ENCODE data around the gene C6orf52. TPM values are rescaled to one million over a fixed set of nuclear protein-coding genes. Genes with fewer than 3 reads are reported as not detected.
"Not testable (repeated sequence)": the region's sequence is repeated elsewhere in the genome, so short reads cannot be mapped to it uniquely, and the experiment has no call there.

C6orf52 gene
- total RNA-seq, 1 experiment from 2014 or later, result 3.9 TPM

- Histone ChIP-seq H3K4me2 (ENCODE audit: low read length) (no peak overlapping the region), H3K27me3 (ENCODE audit: insufficient read depth, low read length) (no peaks in the 10 kb centered on the region; the same call in 1 of the 2 replicates), H3K79me2 (ENCODE audit: insufficient read depth, low read length) (no peaks in the 10 kb centered on the region), H3K27ac (ENCODE audit: low read depth, low read length) (no peak overlapping the region), H3K36me3 (ENCODE audit: control insufficient read depth in 1 of 2, insufficient read depth in 2 of 2, low read length in 2 of 2) (no peaks in the 10 kb centered on the region), H3K9me2 (ENCODE audit: insufficient read depth) (no peaks in the 10 kb centered on the region), H2AFZ (ENCODE audit: low read depth, low read length, poor library complexity, severe bottlenecking) (no peak overlapping the region), H3K4me3 (replicated peaks in 1 of 2; ENCODE audit: low read depth in 1 of 2, low read length in 2 of 2) (no peak overlapping the region), H3K9me3 (ENCODE audit: control insufficient read depth in 1 of 2, insufficient read depth in 1 of 2, low read depth in 1 of 2, low read length in 2 of 2) (no peaks in the 10 kb centered on the region), H3K9ac (ENCODE audit: low read length) (no peak overlapping the region), H3K4me1 (ENCODE audit: control insufficient read depth in 1 of 2, insufficient read depth in 2 of 2, low read length in 2 of 2) (no peaks in the 10 kb centered on the region), H4K20me1 (ENCODE audit: insufficient read depth) (no peaks in the 10 kb centered on the region)
- no peak for DNase-seq (ENCODE audit: low read depth, low spot score)
- ChIA-PET POLR2A (no interaction called here), RAD21 (ENCODE audit: low non-redundant PET in 1 of 2, low total read pairs in 2 of 2, uncharacterized antibody in 2 of 2, unreplicated experiment in 2 of 2) (no interaction called here), CTCF (no interaction called here)
- intact Hi-C loops (cut with micrococcal nuclease), result no loop called here
- no peak for TF ChIP-seq SIN3A (IDR thresholded peaks at IDR 0.05; ENCODE audit: low read depth)
- no peak for TF ChIP-seq POLR2AphosphoS5 (IDR thresholded peaks at IDR 0.05; ENCODE audit: low read depth, low read length)
- TF ChIP-seq CBX3 (IDR thresholded peaks at IDR 0.05; ENCODE audit: low read depth), result no peak
- no peak for TF ChIP-seq ZFX (IDR thresholded peaks at IDR 0.05)
- TF ChIP-seq, protein P1, sequence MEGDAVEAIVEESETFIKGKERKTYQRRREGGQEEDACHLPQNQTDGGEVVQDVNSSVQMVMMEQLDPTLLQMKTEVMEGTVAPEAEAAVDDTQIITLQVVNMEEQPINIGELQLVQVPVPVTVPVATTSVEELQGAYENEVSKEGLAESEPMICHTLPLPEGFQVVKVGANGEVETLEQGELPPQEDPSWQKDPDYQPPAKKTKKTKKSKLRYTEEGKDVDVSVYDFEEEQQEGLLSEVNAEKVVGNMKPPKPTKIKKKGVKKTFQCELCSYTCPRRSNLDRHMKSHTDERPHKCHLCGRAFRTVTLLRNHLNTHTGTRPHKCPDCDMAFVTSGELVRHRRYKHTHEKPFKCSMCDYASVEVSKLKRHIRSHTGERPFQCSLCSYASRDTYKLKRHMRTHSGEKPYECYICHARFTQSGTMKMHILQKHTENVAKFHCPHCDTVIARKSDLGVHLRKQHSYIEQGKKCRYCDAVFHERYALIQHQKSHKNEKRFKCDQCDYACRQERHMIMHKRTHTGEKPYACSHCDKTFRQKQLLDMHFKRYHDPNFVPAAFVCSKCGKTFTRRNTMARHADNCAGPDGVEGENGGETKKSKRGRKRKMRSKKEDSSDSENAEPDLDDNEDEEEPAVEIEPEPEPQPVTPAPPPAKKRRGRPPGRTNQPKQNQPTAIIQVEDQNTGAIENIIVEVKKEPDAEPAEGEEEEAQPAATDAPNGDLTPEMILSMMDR (IDR thresholded peaks at IDR 0.05 in 2 of 3, conservative IDR thresholded peaks at IDR 0.05 in 1 of 3; ENCODE audit: borderline replicate concordance in 1 of 3, insufficient read depth in 1 of 3, low read depth in 2 of 3, low read length in 2 of 3), result no peak
- TF ChIP-seq FOSL1 (IDR thresholded peaks at IDR 0.05; ENCODE audit: low read depth), result no peak
- no peak for TF ChIP-seq EZH2 (IDR thresholded peaks at IDR 0.05)
- no peak for TF ChIP-seq ZBTB33 (IDR thresholded peaks at IDR 0.05; ENCODE audit: extremely low read depth, insufficient replicate concordance, low read length)
- no peak for TF ChIP-seq EZH2phosphoT487 (IDR thresholded peaks at IDR 0.05; ENCODE audit: borderline replicate concordance)
- TF ChIP-seq SP1 (IDR thresholded peaks at IDR 0.05; ENCODE audit: low read depth), result no peak
- TF ChIP-seq SRF (IDR thresholded peaks at IDR 0.05; ENCODE audit: low read depth), result no peak
- BruUV-seq (replicated peaks), result no TSS peak
- no peak for ATAC-seq
Measured at GRCh38 chr6:10668126-10668917, 26.1 kb downstream of the C6orf52 start.

DNA sequence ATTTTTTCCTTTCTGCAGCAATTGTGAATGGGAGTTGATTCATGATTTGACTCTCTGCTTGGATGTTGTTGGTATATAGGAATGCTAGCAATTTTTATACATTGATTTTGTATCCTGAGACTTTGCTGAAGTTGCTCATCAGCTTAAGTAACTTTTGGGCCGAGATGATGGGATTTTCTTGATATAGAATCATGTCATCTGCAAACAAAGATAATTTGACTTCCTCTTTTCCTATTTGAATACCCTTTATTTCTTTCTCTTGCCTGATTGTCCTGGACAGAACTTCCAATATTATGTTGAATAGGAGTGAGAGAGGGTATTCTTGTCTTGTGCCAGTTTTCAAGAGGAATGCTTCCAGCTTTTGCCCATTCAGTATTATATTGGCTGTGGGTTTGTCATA is 28.8 kb downstream of the C6orf52 start:
- H3K79me2 ChIP-seq (ENCODE audit: insufficient read depth, low read length); ATAC-seq; H4K20me1 ChIP-seq (ENCODE audit: insufficient read depth); intact Hi-C loops (cut with micrococcal nuclease); H3K9me2 ChIP-seq (ENCODE audit: insufficient read depth); H2AFZ ChIP-seq (ENCODE audit: low read depth, low read length, poor library complexity, severe bottlenecking); RAD21 ChIA-PET (ENCODE audit: low non-redundant PET in 1 of 2, low total read pairs in 2 of 2, uncharacterized antibody in 2 of 2, unreplicated experiment in 2 of 2); H3K4me2 ChIP-seq (ENCODE audit: low read length); POLR2A ChIA-PET; H3K9ac ChIP-seq (ENCODE audit: low read length); H3K9me3 ChIP-seq (ENCODE audit: control insufficient read depth in 1 of 2, insufficient read depth in 1 of 2, low read depth in 1 of 2, low read length in 2 of 2); H3K27me3 ChIP-seq (ENCODE audit: insufficient read depth, low read length); CTCF ChIA-PET; BruUV-seq (replicated peaks); DNase-seq (ENCODE audit: low read depth, low spot score); H3K4me1 ChIP-seq (ENCODE audit: control insufficient read depth in 1 of 2, insufficient read depth in 2 of 2, low read length in 2 of 2); H3K27ac ChIP-seq (ENCODE audit: low read depth, low read length); H3K36me3 ChIP-seq (ENCODE audit: control insufficient read depth in 1 of 2, insufficient read depth in 2 of 2, low read length in 2 of 2); H3K4me3 ChIP-seq (replicated peaks in 1 of 2; ENCODE audit: low read depth in 1 of 2, low read length in 2 of 2): not testable (repeated sequence)

Data from HCT116 (cell line).